ENCODE results near the gene KLF5.

The KLF5 gene

GRCh38 chr13:73081256-73081915 lies 22.6 kb downstream of the KLF5 start:
- no peak for DNase-seq (ENCODE audit: extremely low read depth, low read depth)
- H3K4me3 ChIP-seq (replicated peaks; ENCODE audit: low read depth, low read length) = no peak overlapping the region
- TF ChIP-seq, protein P1, sequence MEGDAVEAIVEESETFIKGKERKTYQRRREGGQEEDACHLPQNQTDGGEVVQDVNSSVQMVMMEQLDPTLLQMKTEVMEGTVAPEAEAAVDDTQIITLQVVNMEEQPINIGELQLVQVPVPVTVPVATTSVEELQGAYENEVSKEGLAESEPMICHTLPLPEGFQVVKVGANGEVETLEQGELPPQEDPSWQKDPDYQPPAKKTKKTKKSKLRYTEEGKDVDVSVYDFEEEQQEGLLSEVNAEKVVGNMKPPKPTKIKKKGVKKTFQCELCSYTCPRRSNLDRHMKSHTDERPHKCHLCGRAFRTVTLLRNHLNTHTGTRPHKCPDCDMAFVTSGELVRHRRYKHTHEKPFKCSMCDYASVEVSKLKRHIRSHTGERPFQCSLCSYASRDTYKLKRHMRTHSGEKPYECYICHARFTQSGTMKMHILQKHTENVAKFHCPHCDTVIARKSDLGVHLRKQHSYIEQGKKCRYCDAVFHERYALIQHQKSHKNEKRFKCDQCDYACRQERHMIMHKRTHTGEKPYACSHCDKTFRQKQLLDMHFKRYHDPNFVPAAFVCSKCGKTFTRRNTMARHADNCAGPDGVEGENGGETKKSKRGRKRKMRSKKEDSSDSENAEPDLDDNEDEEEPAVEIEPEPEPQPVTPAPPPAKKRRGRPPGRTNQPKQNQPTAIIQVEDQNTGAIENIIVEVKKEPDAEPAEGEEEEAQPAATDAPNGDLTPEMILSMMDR (IDR thresholded peaks at IDR 0.05; ENCODE audit: low read depth, low read length, missing control alignments) = no peak

DNA sequence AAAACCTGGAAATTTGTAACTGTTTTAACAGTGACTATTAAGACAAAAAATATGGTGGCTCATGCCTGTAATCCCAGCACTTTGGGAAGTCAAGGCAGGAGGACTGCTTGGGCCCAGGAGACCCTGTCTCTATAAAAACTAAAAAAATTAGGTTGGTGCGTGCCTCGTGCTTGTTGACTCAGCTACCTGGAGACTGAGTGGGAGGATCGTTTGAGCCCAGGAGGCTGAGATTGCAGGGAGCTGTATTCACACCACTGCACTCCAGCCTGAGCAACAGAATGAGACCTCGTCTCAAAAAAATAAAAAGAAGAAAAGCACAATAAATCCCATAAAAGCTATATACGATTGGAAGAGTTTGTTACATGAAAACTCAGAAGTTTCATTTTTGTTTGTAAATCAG lies 23.7 kb downstream of the KLF5 start:
- DNase-seq (ENCODE audit: extremely low read depth, low read depth) = no peak
- TF ChIP-seq, protein P1 (IDR thresholded peaks at IDR 0.05; ENCODE audit: low read depth, low read length, missing control alignments) = no peak
- H3K4me3 ChIP-seq (replicated peaks; ENCODE audit: low read depth, low read length) = no peak overlapping the region

- H3K4me3 ChIP-seq (replicated peaks; ENCODE audit: low read depth, low read length) = no peak overlapping the region
- no peak for DNase-seq (ENCODE audit: extremely low read depth, low read depth)
Measured at GRCh38 chr13:73082895-73083294, 24.1 kb downstream of the KLF5 start.

GRCh38 chr13:73088332-73088935 lies 29.6 kb downstream of the KLF5 start:
- DNase-seq (ENCODE audit: extremely low read depth, low read depth) = no peak
- TF ChIP-seq, protein P1 (IDR thresholded peaks at IDR 0.05; ENCODE audit: low read depth, low read length, missing control alignments) = no peak
- H3K4me3 ChIP-seq (replicated peaks; ENCODE audit: low read depth, low read length) = no peak overlapping the region

More at GRCh38 chr13:73082895-73083294, 24.1 kb downstream of the KLF5 start:
- TF ChIP-seq, protein P1 (IDR thresholded peaks at IDR 0.05; ENCODE audit: low read depth, low read length, missing control alignments) = no peak

DNA sequence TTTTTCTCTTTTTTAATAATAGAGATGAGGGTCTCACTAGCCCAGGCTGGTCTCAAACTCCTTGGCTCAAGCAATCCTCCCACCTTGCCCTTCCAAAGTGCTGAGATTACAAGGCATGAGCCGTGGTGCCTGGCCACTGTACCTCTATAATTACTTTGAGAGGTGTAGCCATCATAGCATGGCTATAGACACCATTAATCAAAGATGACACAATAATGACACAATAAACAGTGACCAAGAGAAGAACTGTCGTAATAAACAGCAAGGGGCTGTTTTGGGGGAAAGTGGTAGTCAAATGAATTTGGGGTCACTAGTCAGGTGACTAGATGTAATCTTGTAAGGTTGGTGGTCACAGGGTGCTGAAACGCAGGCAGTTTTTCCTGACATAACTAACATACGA lies 30.4 kb downstream of the KLF5 start:
- no peak for DNase-seq (ENCODE audit: extremely low read depth, low read depth)
- H3K4me3 ChIP-seq (replicated peaks; ENCODE audit: low read depth, low read length) = no peak overlapping the region
- TF ChIP-seq, protein P1 (IDR thresholded peaks at IDR 0.05; ENCODE audit: low read depth, low read length, missing control alignments) = no peak

- TF ChIP-seq, protein P1 (IDR thresholded peaks at IDR 0.05; ENCODE audit: low read depth, low read length, missing control alignments) = no peak
- peak; percentile 76 for DNase-seq (ENCODE audit: extremely low read depth, low read depth)
- H3K4me3 ChIP-seq (replicated peaks; ENCODE audit: low read depth, low read length) = no peak overlapping the region
Measured at GRCh38 chr13:73090116-73090822, 31.5 kb downstream of the KLF5 start.

Data from HFF-Myc (cell line).